Left lung (tissue), 10 donors: Measurements from ENCODE around the gene RCC2. TPM values are rescaled to one million over a fixed set of nuclear protein-coding genes. Genes with fewer than 3 reads are reported as not detected.

ENCODE experiments used
- ATAC-seq: fragments of 200-7000 bp; cut with Tn5 transposase; one replicate; pipeline ENCODE4 v1.9.1; 2020; ENCODE audit warnings: moderate library complexity
- DNase-seq, 4 donors: peaks; one replicate each; pipeline ENCODE4 v3.0.0-alpha.2; 2013 to 2020
- H3K27ac ChIP-seq, 2 donors: fragments of 200-600 bp; sonication (generic) in 1 of 2; one replicate each; pipeline versions ENCODE4 v1.5.0 to v1.8.0; 2020 to 2021
- H3K27me3 ChIP-seq, 2 donors: fragments of 200-600 bp; sonication (generic) in 1 of 2; one replicate each; pipeline versions ENCODE4 v1.5.0 to v1.8.0; 2020 to 2021
- H3K36me3 ChIP-seq, 2 donors: fragments of 200-600 bp; sonication (generic) in 1 of 2; one replicate each; pipeline versions ENCODE4 v1.5.0 to v1.8.0; 2020 to 2021
- H3K4me1 ChIP-seq, 2 donors: fragments of 200-600 bp; one replicate each; pipeline ENCODE4 v1.8.0; 2021
- H3K4me3 ChIP-seq, 2 donors: fragments of 200-600 bp; sonication (generic) in 1 of 2; one replicate each; pipeline versions ENCODE4 v1.5.0 to v1.8.0; 2020 to 2021; ENCODE audit warnings: mild to moderate bottlenecking in 1 of 2
- H3K9me3 ChIP-seq, 2 donors: fragments of 200-600 bp; sonication (generic) in 1 of 2; one replicate each; pipeline versions ENCODE4 v1.5.0 to v1.8.0; 2020 to 2021
- CTCF ChIP-seq, 2 donors: fragments of 200-600 bp; sonication (generic) in 1 of 2; IDR thresholded peaks; one replicate each; pipeline versions ENCODE4 v1.5.0 to v1.8.0; 2021; ENCODE audit warnings: antibody characterized with exemption in 2 of 2
- intact Hi-C, 2 donors: fragments of 100-400 bp; cut with DNase I; formaldehyde crosslinking; loops; one replicate each; pipeline versions ENCODE4 v1.11.2 to v1.14.2; 2022
- polyA plus RNA-seq, 6 donors: library from polyadenylated mRNA; unstranded; fragments of 120-200 nt; gene quantifications; one replicate each; pipeline ENCODE4 v1.2.1, GENCODE V29; 2013; ENCODE audit not compliant: insufficient read length in 6 of 6
- total RNA-seq, 2 donors: library from RNA; stranded (reverse); fragmentation: NEBNext Ultra II Directional; extraction: Animal tissue kit (Norgen Biotek cat#: 25700); gene quantifications; one replicate each; pipeline ENCODE4 v1.2.1, GENCODE V29; 2021
- donor health status: DM: no; HTN: yes; CAD: no.
- donor health status: DM: no; HTN: no; CAD: no.

RCC2 gene
- total and polyA plus RNA-seq, 8 donors: 56.8 to 103 (median 84.8) TPM

GRCh38 chr1:17359808-17360207, 79.7 kb downstream of the RCC2 start:
- intact Hi-C loops: no loop called here
- peaks cover 0 to 68% of the 10 kb centered on the region in 2 donors for H3K27me3 ChIP-seq
- no peaks in the 10 kb centered on the region for H3K9me3 ChIP-seq
- no peak for TF ChIP-seq CTCF (IDR thresholded peaks at IDR 0.05)
- H3K36me3 ChIP-seq: peaks cover 0 to 38% of the 10 kb centered on the region in 2 donors
- no peak overlapping the region for H3K27ac ChIP-seq
- H3K4me1 ChIP-seq: peaks cover 0 to under 1% of the 10 kb centered on the region in 2 donors
- DNase-seq (no peak), ATAC-seq (no peak)
- H3K4me3 ChIP-seq: no peak overlapping the region

- Histone ChIP-seq H3K4me1 (no peaks in the 10 kb centered on the region), H3K27ac (no peak overlapping the region), H3K4me3 (no peak overlapping the region), H3K27me3 (peaks cover 0 to 73% of the 10 kb centered on the region in 2 donors), H3K36me3 (peaks cover 0 to 38% of the 10 kb centered on the region in 2 donors), H3K9me3 (no peaks in the 10 kb centered on the region)
- no peak for TF ChIP-seq CTCF (IDR thresholded peaks at IDR 0.05)
- intact Hi-C loops: no loop called here
- DNase-seq: no peak
- no peak for ATAC-seq
These were observed 80.4 kb downstream of the RCC2 start for GRCh38 chr1:17359031-17359430.

GRCh38 chr1:17358557-17358956, 80.9 kb downstream of the RCC2 start:
- Histone ChIP-seq H3K9me3 (no peaks in the 10 kb centered on the region), H3K36me3 (peaks cover 0 to 38% of the 10 kb centered on the region in 2 donors), H3K4me1 (no peaks in the 10 kb centered on the region), H3K27ac (no peak overlapping the region), H3K4me3 (no peak overlapping the region), H3K27me3 (peaks cover 0 to 73% of the 10 kb centered on the region in 2 donors)
- intact Hi-C loops: no loop called here
- no peak for TF ChIP-seq CTCF (IDR thresholded peaks at IDR 0.05)
- ATAC-seq (no peak), DNase-seq (no peak)

Other genes with a start within 250 kb of the RCC2 start
- gene PADI1, start 234.5 kb downstream of the RCC2 start, total RNA-seq: not detected
- gene PADI1, start 234.5 kb downstream of the RCC2 start, polyA plus RNA-seq: not detected
- gene PADI3, start 190.6 kb downstream of the RCC2 start, total RNA-seq: not detected
- gene PADI3, start 190.6 kb downstream of the RCC2 start, polyA plus RNA-seq: under 1 TPM in 1 of 6 donors, not detected in 5; 0.04 TPM
- 10 to 100 TPM in 1 of 2 donors, 1 to 10 TPM in 1; 2.8 to 13.8 TPM for gene PADI4, start 131.5 kb downstream of the RCC2 start, total RNA-seq
- 1 to 10 TPM in 5 of 6 donors, under 1 TPM in 1; 0.77 to 2.3 (median 1.5) TPM for gene PADI4, start 131.5 kb downstream of the RCC2 start, polyA plus RNA-seq
- not detected for gene PADI6, start 67.5 kb downstream of the RCC2 start, total RNA-seq
- gene PADI6, start 67.5 kb downstream of the RCC2 start, polyA plus RNA-seq: not detected
- gene ARHGEF10L, start 100.0 kb upstream of the RCC2 start, total RNA-seq: 10 to 100 TPM; 26.5 to 39.6 TPM
- gene ARHGEF10L, start 100.0 kb upstream of the RCC2 start, polyA plus RNA-seq: 10 to 100 TPM; 16.8 to 22.2 (median 19.8) TPM